Tibial nerve (tissue), 4 donors: Measurements from ENCODE around the gene TMEM151B. TPM values are rescaled to one million over a fixed set of nuclear protein-coding genes. Genes with fewer than 3 reads are reported as not detected.

ENCODE experiments used
- DNase-seq, 2 donors: peaks; one replicate each; pipeline ENCODE4 v3.0.0-alpha.2; 2019; ENCODE audit warnings: low spot score in 2 of 2
- H3K27ac ChIP-seq, 4 donors: fragments of 200-600 bp; sonication (generic) in 3 of 4; one replicate each; pipeline ENCODE4 v1.5.1; 2017 to 2019; ENCODE audit warnings: mild to moderate bottlenecking in 1 of 4
- H3K27me3 ChIP-seq, 2 donors: fragments of 200-600 bp; sonication (generic) in 1 of 2; one replicate each; pipeline versions ENCODE4 v1.5.1 to v1.6.0; 2017 to 2019
- H3K36me3 ChIP-seq, 3 donors: fragments of 200-600 bp; sonication (generic); one replicate each; pipeline ENCODE4 v1.5.1; 2018 to 2019
- H3K4me1 ChIP-seq, 4 donors: fragments of 200-600 bp; sonication (generic) in 3 of 4; one replicate each; pipeline ENCODE4 v1.5.1; 2017 to 2019
- H3K4me3 ChIP-seq, 4 donors: fragments of 200-600 bp; sonication (generic) in 3 of 4; one replicate each; pipeline ENCODE4 v1.5.1; 2017 to 2019; ENCODE audit warnings: mild to moderate bottlenecking in 1 of 4, moderate library complexity in 1 of 4
- H3K9me3 ChIP-seq, 4 donors: fragments of 200-600 bp; sonication (generic) in 3 of 4; one replicate each; pipeline ENCODE4 v1.5.1; 2017 to 2019
- CTCF ChIP-seq, 5 experiments: fragments of 200-600 bp in 3 of 5; fragments of 450-650 bp in 2 of 5; sonication (generic) in 3 of 5; IDR thresholded peaks; one replicate each; pipeline ENCODE4 v1.5.1; 2016 to 2019; ENCODE audit warnings: antibody characterized with exemption in 5 of 5, mild to moderate bottlenecking in 3 of 5, moderate library complexity in 2 of 5
- EP300 ChIP-seq, 2 donors: sonication (generic); formaldehyde crosslinking; IDR thresholded peaks; one replicate each; pipeline ENCODE4 v1.6.1; 2017; ENCODE audit warnings: antibody characterized with exemption in 2 of 2, mild to moderate bottlenecking in 1 of 2
- POLR2A ChIP-seq, 2 donors: fragments of 450-650 bp; IDR thresholded peaks; one replicate each; pipeline ENCODE4 v1.6.1; 2017; ENCODE audit warnings: antibody characterized with exemption in 2 of 2, mild to moderate bottlenecking in 2 of 2, moderate library complexity in 2 of 2
- WGBS, 2 donors: methylation state at CpG; one replicate each; pipeline ENCODE4 v1.1.5; 2018; 5-methylcytosine and 5-hydroxymethylcytosine counted together
- total RNA-seq, 4 donors: library from RNA; depleted of rRNA; stranded (reverse); fragments of >200 nt; gene quantifications; one replicate each; pipeline ENCODE4 v1.1.0, GENCODE V29; 2016

Gene TMEM151B
- total RNA-seq, 4 donors from 2014 or later, result 0.42 TPM; not detected in 3

- Histone ChIP-seq H3K4me3 (no peak overlapping the region), H3K36me3 (peaks cover 0 to 94% (median 25%) of the 10 kb centered on the region in 3 donors), H3K4me1 (no peaks in the 10 kb centered on the region), H3K27ac (no peak overlapping the region), H3K27me3 (no peaks in the 10 kb centered on the region), H3K9me3 (no peaks in the 10 kb centered on the region)
- TF ChIP-seq EP300 (IDR thresholded peaks at IDR 0.05) (no peak), POLR2A (IDR thresholded peaks at IDR 0.05) (no peak), CTCF (IDR thresholded peaks at IDR 0.05) (no peak)
- no peak for DNase-seq
- WGBS, 2 donors, result 89 to 94% methylated on average over 5 to 6 of the region's 6 CpGs
Measured at GRCh38 chr6:44303842-44304241, 33.6 kb downstream of the TMEM151B start.

DNA sequence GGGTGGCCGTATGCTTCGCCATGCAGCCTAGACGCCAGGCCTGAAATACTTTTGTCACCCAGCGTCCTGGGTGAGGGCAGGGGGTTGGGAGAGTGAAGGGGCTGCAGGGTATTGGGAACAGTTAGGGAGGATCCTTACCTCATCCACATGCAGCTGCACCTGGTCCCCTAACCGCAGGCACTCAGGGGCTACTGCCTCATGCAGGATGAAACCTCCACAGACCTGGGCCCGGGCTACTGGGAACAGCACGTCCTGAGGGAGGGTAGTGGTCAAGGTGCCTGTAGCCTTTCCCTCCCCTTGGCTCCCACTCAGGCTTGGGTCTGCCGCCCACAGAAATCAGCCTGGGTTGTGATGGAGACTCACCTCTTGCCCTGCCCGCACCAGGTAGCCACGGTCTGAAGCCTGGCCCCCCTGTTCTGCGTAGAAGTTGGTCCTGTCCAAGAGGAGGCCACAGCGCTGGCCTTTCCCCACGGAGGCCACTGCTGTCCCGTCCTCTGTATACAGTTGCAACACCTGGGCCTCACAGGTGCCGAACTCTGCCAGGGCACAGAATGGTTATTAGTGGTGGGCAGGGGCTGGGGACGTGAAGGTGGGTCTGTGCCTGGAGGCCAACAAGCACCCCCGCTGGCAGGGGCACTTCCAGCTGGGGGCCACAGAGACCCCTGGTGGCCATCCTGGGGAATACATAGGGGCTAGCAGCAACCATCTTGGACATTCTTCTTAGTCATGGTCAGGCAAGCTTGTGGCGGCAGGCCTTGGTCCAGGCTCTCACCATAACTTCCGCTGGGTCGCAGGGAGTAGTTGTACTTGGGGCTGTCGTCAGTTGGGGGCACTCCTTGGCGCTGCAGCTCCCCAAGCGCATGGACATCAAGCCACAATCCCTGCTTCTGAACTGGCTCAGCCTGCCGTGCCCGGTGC, 34.3 kb downstream of the TMEM151B start:
- no peaks in the 10 kb centered on the region for H3K27me3 ChIP-seq
- no peak for TF ChIP-seq EP300 (IDR thresholded peaks at IDR 0.05)
- TF ChIP-seq CTCF (IDR thresholded peaks at IDR 0.05), result peak; percentile 58 to 75 (median 68)
- WGBS, 2 donors, result 82 to 84% methylated on average over 22 to 25 of the region's 25 CpGs
- H3K4me1 ChIP-seq, result no peaks in the 10 kb centered on the region
- no peak overlapping the region for H3K27ac ChIP-seq
- no peak overlapping the region for H3K4me3 ChIP-seq
- H3K36me3 ChIP-seq, result peaks cover 0 to 100% (median 25%) of the 10 kb centered on the region in 3 donors
- DNase-seq, result no peak
- no peaks in the 10 kb centered on the region for H3K9me3 ChIP-seq

DNA sequence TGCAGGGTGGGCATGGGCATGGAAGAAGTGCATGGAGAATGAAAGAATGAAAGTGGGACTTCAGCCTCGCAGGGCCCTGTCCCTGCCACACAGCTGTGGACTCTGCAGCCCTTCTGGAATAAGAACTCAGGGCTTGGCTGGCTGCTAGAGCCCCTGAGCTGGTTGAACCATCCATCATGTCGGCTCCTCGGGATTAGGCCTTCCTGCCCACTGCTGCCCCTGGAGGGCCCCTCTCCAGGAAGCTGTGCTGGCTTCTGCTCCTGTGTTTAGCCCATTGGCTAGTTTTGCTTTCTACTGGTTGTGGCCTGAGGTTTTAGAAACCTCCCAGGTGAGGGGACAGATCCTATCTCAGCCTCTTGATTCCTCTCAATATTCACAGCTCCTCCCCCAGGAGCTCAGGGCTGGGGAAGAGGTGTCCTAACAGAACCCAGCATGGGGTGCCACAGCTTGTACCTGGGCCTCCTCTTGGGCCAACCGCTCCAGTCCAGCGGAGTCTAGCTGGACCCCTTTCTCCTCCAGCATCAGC, 35.0 kb downstream of the TMEM151B start:
- 88 to 89% methylated on average over 5 of the region's 5 CpGs for WGBS, 2 donors
- Histone ChIP-seq H3K36me3 (peaks cover 0 to 100% (median 31%) of the 10 kb centered on the region in 3 donors), H3K27me3 (no peaks in the 10 kb centered on the region), H3K4me3 (no peak overlapping the region), H3K9me3 (no peaks in the 10 kb centered on the region), H3K27ac (no peak overlapping the region), H3K4me1 (no peaks in the 10 kb centered on the region)
- TF ChIP-seq EP300 (IDR thresholded peaks at IDR 0.05), result no peak
- no peak for TF ChIP-seq CTCF (IDR thresholded peaks at IDR 0.05)
- no peak for TF ChIP-seq POLR2A (IDR thresholded peaks at IDR 0.05)
- no peak for DNase-seq

- WGBS, 2 donors, result 93 to 95% methylated on average over 4 to 8 of the region's 8 CpGs
- peaks cover 0 to 5% (median under 1%) of the 10 kb centered on the region in 4 donors for H3K4me1 ChIP-seq
- H3K9me3 ChIP-seq, result no peaks in the 10 kb centered on the region
- no peaks in the 10 kb centered on the region for H3K27me3 ChIP-seq
- TF ChIP-seq EP300 (IDR thresholded peaks at IDR 0.05) (no peak), POLR2A (IDR thresholded peaks at IDR 0.05) (no peak), CTCF (IDR thresholded peaks at IDR 0.05) (no peak)
- no peak for DNase-seq
- no peak overlapping the region for H3K27ac ChIP-seq
- H3K4me3 ChIP-seq, result no peak overlapping the region
- peaks cover 0 to 100% (median 32%) of the 10 kb centered on the region in 3 donors for H3K36me3 ChIP-seq
Measured at GRCh38 chr6:44306710-44307109, 36.5 kb downstream of the TMEM151B start.

- no peaks in the 10 kb centered on the region for H3K27me3 ChIP-seq
- peaks cover 0 to 96% (median 32%) of the 10 kb centered on the region in 3 donors for H3K36me3 ChIP-seq
- no peak overlapping the region for H3K27ac ChIP-seq
- TF ChIP-seq EP300 (IDR thresholded peaks at IDR 0.05) (no peak), CTCF (IDR thresholded peaks at IDR 0.05) (no peak), POLR2A (IDR thresholded peaks at IDR 0.05) (no peak)
- peaks cover 0 to 10% (median 5%) of the 10 kb centered on the region in 4 donors for H3K4me1 ChIP-seq
- H3K4me3 ChIP-seq, result no peak overlapping the region
- no peak for DNase-seq
- no peaks in the 10 kb centered on the region for H3K9me3 ChIP-seq
- whole genome bisulfite sequencing, 2 donors, result 91 to 94% methylated on average over 10 of the region's 10 CpGs
Measured at GRCh38 chr6:44307217-44307616, 37.0 kb downstream of the TMEM151B start.
